Liver (tissue), 9 donors: ENCODE measurements around the gene AXIN1. TPM values are rescaled to one million over a fixed set of nuclear protein-coding genes. Genes with fewer than 3 reads are reported as not detected.

Experiments
- DNase-seq: peaks from one replicate; pipeline ENCODE4 v3.0.0-alpha.2; 2017; ENCODE audit warnings: low spot score
- H3K27ac ChIP-seq, 2 donors: one replicate each; pipeline ENCODE4 v1.7.0; 2013; ENCODE audit warnings: inconsistent platforms in 2 of 2, low read length in 2 of 2, control low read depth in 1 of 2, low read depth in 1 of 2, mild to moderate bottlenecking in 1 of 2
- H3K27me3 ChIP-seq, 4 donors: one replicate each; pipeline versions ENCODE4 v1.6.1 to v1.7.0; 2013; ENCODE audit warnings: low read length in 3 of 4, inconsistent platforms in 1 of 4, mild to moderate bottlenecking in 1 of 4, moderate library complexity in 1 of 4; ENCODE audit not compliant: control insufficient read depth in 4 of 4, insufficient read depth in 4 of 4
- H3K36me3 ChIP-seq, 4 donors: one replicate each; pipeline versions ENCODE4 v1.6.1 to v1.7.0; 2013; ENCODE audit warnings: low read length in 3 of 4, mild to moderate bottlenecking in 3 of 4, low read depth in 1 of 4, moderate library complexity in 1 of 4; ENCODE audit not compliant: control insufficient read depth in 4 of 4, insufficient read depth in 3 of 4
- H3K4me1 ChIP-seq, 4 donors: one replicate each; pipeline versions ENCODE4 v1.6.1 to v1.7.0; 2013; ENCODE audit warnings: low read length in 3 of 4, mild to moderate bottlenecking in 3 of 4, moderate library complexity in 1 of 4; ENCODE audit not compliant: control insufficient read depth in 4 of 4, insufficient read depth in 4 of 4
- H3K4me3 ChIP-seq, 3 donors: one replicate each; pipeline versions ENCODE4 v1.6.1 to v1.7.0; 2013; ENCODE audit warnings: low read length in 3 of 3, control low read depth in 1 of 3, low read depth in 1 of 3, mild to moderate bottlenecking in 1 of 3
- H3K9ac ChIP-seq, 2 donors: one replicate each; pipeline ENCODE4 v1.7.0; 2013; ENCODE audit warnings: low read length in 2 of 2, mild to moderate bottlenecking in 2 of 2, moderate library complexity in 2 of 2, control low read depth in 1 of 2, low read depth in 1 of 2
- H3K9me3 ChIP-seq, 4 donors: one replicate each; pipeline versions ENCODE4 v1.6.1 to v1.7.0; 2013; ENCODE audit warnings: low read length in 3 of 4; ENCODE audit not compliant: control insufficient read depth in 4 of 4
- ATF3 ChIP-seq: IDR thresholded peaks from 2 replicates; pipeline ENCODE4 v1.6.1; 2016; ENCODE audit warnings: antibody characterized with exemption
- CTCF ChIP-seq: fragments of 150-350 bp; IDR thresholded peaks from 2 replicates; pipeline ENCODE4 v1.5.1; 2017; ENCODE audit warnings: improper control_type of control experiment, low read depth, low read length; ENCODE audit not compliant: missing input control
- GABPA ChIP-seq, 2 donors: IDR thresholded peaks in 1 of 2; conservative IDR thresholded peaks in 1 of 2; 2 replicates each; pipeline ENCODE4 v1.6.1; 2016; ENCODE audit warnings: antibody characterized with exemption in 2 of 2, mild to moderate bottlenecking in 1 of 2, moderate library complexity in 1 of 2
- HNF4G ChIP-seq: IDR thresholded peaks from 2 replicates; pipeline ENCODE4 v1.6.1; 2016; ENCODE audit warnings: antibody characterized with exemption
- JUND ChIP-seq, 2 donors: IDR thresholded peaks; 2 replicates each; pipeline ENCODE4 v1.6.1; 2016; ENCODE audit warnings: antibody characterized with exemption in 2 of 2
- MAX ChIP-seq: IDR thresholded peaks from 2 replicates; pipeline ENCODE4 v1.6.1; 2016; ENCODE audit warnings: antibody characterized with exemption
- NR2F2 ChIP-seq: IDR thresholded peaks from 2 replicates; pipeline ENCODE4 v1.6.1; 2016; ENCODE audit warnings: antibody characterized with exemption
- RAD21 ChIP-seq, 2 donors: IDR thresholded peaks; 2 replicates each; pipeline ENCODE4 v1.6.1; 2016; ENCODE audit warnings: antibody characterized with exemption in 2 of 2, mild to moderate bottlenecking in 2 of 2
- REST ChIP-seq: IDR thresholded peaks from 2 replicates; pipeline ENCODE4 v1.6.1; 2016; ENCODE audit warnings: antibody characterized with exemption, mild to moderate bottlenecking
- RXRA ChIP-seq, 2 donors: IDR thresholded peaks; 2 replicates each; pipeline ENCODE4 v1.6.1; 2017 to 2018; ENCODE audit warnings: antibody characterized with exemption in 2 of 2, mild to moderate bottlenecking in 1 of 2
- SP1 ChIP-seq: IDR thresholded peaks from 2 replicates; pipeline ENCODE4 v1.6.1; 2018; ENCODE audit warnings: antibody characterized with exemption, mild to moderate bottlenecking
- YY1 ChIP-seq: IDR thresholded peaks from 2 replicates; pipeline ENCODE4 v1.6.1; 2016; ENCODE audit warnings: antibody characterized with exemption, mild to moderate bottlenecking
- ZBTB33 ChIP-seq: IDR thresholded peaks from 2 replicates; pipeline ENCODE4 v1.6.1; 2016; ENCODE audit warnings: antibody characterized with exemption
- WGBS: extraction: QIAGEN DNeasy Blood & Tissue Kit; methylation state at CpG from one replicate; pipeline ENCODE4 v1.1.7; 2013; 5-methylcytosine and 5-hydroxymethylcytosine counted together
- polyA plus RNA-seq, 2 donors: library from polyadenylated mRNA; stranded (reverse) in 1 of 2; unstranded in 1 of 2; fragments of 200-250 nt in 1 of 2; fragments of >200 nt in 1 of 2; fragmentation: Nextera tagmentation in 1 of 2; extraction: Ambion mirVana in 1 of 2; gene quantifications; one replicate each; pipeline versions ENCODE4 v1.2.1 to v1.2.3, GENCODE V29; 2013 to 2015
- total RNA-seq, 2 donors: library from RNA; depleted of rRNA; stranded (reverse); fragments of >200 nt; gene quantifications; one replicate each; pipeline ENCODE4 v1.2.3, GENCODE V29; 2014
- donor health status: healthy.
- donor health status: healthy.
- donor health status: healthy.
- donor health status: healthy.
- donor health status: healthy.

The AXIN1 gene
- total and polyA plus RNA-seq, 4 donors, result 2.0 to 10.3 (median 7.9) TPM

- peak; percentile 49 for TF ChIP-seq CTCF
Measured at GRCh38 chr16:397736-398332, 45.3 kb upstream of the AXIN1 start (continued).

- peak within 1 kb of the TSS in 1 of 2 donors; percentile 6 for H3K9ac ChIP-seq
- WGBS, result under 1% methylated on average over 75 of the region's 75 CpGs
- TF ChIP-seq GABPA (IDR thresholded peaks at IDR 0.05 in 1 of 2, conservative IDR thresholded peaks at IDR 0.05 in 1 of 2) (no peak), JUND (IDR thresholded peaks at IDR 0.05) (no peak), SP1 (no peak), HNF4G (no peak), NR2F2 (no peak), RAD21 (IDR thresholded peaks at IDR 0.05) (no peak), ZBTB33 (no peak), REST (no peak), ATF3 (no peak), RXRA (IDR thresholded peaks at IDR 0.05) (no peak), YY1 (no peak), MAX (no peak)
- peak; percentile 47 for DNase-seq
- H3K9me3 ChIP-seq, result no peaks in the 10 kb centered on the region
- H3K4me1 ChIP-seq, result peaks cover 3 to 29% (median 16%) of the 10 kb centered on the region in 4 donors
- H3K27ac ChIP-seq, result peak within 1 kb of the TSS; percentile 50 to 60
- no peaks in the 10 kb centered on the region for H3K27me3 ChIP-seq
- no peaks in the 10 kb centered on the region for H3K36me3 ChIP-seq
- peak within 1 kb of the TSS; percentile 32 to 78 (median 57) for H3K4me3 ChIP-seq
Measured at GRCh38 chr16:397135-397661, 44.7 kb upstream of the AXIN1 start, which contains the start of gene NME4. Gene NME4, plus strand, starts transcription at chr16:397199. Its CDS starts 24 bp downstream, at chr16:397223.
